Measurements from ENCODE around the gene PDCD11.

PDCD11 gene

DNA sequence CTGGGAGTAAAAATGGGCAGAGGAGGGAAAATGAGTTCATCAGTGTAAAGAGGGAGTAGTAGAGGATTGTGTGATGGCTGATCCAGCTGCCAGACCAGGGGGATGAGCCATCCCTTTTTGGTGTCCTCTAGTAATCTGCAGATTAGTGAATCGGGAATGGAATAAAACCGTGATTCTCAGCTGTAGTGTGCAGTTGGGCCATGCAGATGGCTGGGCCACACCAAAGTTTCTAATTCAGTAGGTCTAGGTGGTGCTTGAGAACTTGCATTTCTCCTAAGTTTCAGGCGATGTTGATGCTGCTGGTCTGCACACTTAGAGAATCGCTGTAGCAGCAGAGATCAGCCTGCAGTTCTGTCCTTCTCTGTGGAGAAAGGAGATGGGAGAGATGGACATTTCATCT is 22.7 kb downstream of the PDCD11 start:
- DNase-seq, result no peak

DNA sequence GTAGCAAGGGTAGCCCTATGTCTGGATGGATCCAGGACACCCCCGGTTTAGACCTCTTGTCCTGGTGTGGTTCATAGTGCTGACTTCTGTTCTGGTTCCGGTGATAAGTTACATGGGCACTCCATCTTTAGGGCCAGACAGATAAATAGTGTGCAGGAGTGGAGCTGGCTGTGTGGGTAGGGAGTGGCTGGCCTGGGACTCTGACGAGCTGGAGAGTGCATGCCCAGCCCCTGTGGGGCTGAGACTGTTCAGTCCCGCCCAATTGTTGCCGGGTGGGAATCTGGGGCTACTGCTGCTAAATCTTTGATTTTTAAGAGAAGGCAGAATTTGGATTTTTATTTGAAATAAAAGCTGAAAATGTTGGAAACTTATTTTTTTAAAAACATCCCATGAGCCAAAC is 27.3 kb downstream of the PDCD11 start:
- no peak for DNase-seq

GRCh38 chr10:103427866-103428265 is 31.4 kb downstream of the PDCD11 start:
- no peak for DNase-seq

DNA sequence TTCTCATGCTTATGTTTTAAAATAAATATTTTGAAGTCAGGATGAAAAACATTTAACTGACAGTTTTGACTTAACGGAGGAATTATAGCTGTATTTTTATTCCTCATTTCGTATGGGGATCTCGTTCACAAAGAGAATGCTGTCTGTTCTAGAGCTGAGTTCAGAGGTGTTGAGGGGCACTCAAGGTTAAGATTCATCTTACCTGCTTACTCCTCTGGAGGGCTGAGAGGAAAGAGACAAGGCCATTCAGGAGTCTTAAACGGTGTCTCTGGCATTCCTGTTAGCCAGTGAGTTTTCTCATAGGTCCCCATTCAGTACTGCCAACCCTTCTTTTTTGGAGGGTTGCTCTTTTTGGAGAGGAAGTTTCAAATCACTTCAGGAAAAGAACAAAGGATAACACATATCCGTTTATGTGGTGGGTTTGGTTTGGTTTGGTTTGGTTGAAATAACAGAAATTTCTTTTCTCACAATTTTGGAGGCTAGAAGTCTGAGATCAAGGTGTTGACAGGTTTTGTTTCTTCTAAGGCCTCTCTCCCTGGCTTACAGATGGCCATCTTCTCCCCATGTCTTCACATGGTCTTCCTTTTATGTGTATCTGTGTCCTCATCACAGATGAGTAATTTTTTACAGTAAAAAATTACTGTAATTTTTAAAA is 32.7 kb downstream of the PDCD11 start:
- DNase-seq, result no peak

GRCh38 chr10:103429647-103430046 is 33.2 kb downstream of the PDCD11 start:
- DNase-seq, result no peak

DNA sequence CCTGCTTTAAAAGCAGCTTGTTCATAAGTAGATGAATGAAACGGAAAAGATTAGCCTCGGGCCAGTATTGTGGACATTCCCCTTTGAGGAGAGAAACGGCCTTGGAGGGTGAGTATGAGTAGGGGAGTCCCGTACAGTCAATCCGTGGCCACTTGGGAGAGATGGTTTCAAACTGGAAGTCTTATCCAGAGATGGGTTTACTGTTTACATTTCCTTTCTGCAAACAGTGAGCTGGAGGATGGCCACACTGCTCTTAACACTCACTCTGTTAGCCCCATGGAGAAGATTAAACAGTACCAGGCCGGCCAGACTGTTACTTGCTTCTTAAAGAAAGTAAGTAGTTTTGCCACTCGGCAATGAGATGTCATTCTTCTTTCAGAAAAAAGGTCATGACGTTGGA is 35.5 kb downstream of the PDCD11 start:
- no peak for DNase-seq

- no peak for DNase-seq
Measured at GRCh38 chr10:103433858-103434257, 37.4 kb downstream of the PDCD11 start.

GRCh38 chr10:103439776-103440175 is 43.4 kb downstream of the PDCD11 start:
- no peak for DNase-seq

DNA sequence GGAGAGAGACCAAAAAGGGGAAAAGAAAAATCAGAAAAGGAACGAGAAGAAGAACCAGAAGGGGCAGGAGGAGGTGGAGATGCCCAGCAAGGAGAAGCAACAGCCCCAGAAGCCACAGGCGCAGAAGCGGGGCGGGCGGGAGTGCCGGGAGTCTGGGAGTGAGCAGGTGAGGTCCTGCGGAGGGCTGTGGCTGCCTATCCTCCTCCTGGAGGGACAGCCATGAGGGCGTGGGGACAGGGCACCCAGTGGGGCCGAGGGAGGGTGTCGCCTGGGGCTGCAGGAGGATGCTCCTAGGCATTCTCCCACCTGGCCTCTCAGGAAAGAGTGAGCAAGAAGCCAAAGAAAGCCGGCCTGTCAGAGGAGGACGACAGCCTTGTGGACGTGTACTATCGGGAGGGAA is 44.0 kb downstream of the PDCD11 start:
- DNase-seq, result no peak

GRCh38 chr10:103441206-103441605 is 44.8 kb downstream of the PDCD11 start:
- DNase-seq, result no peak

DNA sequence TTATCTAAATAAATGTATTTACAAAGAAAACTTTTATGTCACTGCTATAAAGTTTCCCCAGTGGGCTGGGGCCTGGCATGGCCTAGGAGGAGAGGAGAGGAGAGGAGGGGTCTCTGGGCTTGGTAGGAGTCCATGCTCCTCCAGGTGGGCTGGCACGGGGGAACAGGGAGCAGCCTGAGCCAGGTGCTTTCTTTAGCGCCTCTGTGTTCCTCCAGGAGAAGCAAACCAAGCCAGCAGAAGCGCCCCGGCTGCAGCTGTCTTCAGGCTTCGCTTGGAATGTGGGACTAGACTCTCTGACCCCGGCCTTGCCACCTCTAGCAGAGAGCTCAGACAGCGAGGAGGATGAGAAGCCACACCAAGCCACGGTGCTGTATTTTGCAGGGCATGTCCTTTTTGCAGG is 45.2 kb downstream of the PDCD11 start:
- DNase-seq, result no peak

DNA sequence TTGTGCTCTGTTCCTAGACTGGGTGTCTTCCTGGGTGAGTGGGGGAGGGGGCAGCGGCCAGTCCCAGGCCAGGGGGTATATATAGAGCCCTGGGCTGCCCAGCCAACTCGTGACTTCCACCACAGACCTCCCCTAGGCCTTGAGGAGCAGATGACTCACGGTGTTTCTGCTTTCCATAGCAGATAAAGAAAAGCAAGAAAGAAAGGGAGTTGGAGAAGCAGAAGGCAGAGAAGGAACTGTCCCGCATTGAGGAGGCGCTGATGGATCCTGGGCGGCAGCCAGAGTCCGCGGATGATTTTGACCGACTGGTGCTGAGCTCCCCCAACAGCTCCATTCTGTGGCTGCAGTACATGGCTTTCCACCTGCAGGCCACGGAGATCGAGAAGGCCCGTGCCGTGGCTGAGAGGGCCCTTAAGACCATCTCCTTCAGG is 45.6 kb downstream of the PDCD11 start:
- no peak for DNase-seq

DNA sequence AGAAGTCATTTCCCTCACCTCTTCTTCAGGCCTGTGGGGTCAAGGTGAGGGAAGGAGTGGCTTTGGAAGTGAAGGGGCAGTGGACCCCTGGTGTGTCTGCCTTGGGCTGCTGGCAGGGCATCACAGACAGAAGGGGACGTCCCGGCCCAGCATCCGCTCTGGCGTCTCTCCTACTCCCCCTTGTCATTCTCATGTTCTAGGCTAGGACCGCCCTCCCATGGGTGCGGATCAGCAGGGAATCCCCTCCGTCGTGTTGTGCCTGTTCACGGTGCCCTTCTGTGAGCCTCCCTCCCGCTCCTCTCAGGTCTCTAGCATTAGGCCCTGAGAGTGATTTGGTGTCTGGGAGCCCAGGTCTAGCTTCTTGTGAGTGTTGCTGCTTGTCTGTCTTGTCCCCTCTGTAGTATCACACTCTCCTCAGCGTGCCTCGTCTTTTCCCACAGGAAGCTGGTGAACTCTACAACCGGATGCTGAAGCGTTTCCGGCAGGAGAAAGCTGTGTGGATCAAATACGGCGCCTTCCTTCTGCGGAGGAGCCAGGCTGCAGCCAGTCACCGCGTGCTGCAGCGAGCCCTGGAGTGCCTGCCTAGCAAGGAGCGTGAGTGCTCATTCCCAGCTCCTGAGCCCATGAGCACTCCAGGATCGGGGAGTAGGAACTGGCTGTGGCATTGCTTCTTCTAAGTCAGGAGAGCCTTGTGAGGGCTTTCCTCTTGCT is 47.2 kb downstream of the PDCD11 start:
- no peak for DNase-seq

DNA sequence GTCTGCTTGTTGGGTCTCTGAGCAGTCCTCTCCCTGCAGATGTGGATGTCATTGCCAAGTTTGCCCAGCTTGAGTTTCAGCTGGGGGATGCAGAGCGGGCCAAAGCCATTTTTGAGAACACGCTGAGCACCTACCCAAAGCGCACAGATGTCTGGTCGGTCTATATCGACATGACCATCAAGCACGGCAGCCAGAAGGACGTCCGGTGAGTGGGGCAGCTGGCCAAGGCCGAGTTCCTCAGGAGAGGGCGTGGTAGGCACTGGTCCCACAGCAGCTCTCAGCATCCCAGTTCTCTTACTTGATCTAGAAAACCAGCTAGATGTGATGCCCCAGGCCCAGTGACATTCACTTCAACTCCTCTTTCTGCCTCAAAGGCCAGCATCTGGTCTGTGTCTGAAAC is 48.1 kb downstream of the PDCD11 start:
- DNase-seq, result no peak

GRCh38 chr10:103445366-103445765 is 48.9 kb downstream of the PDCD11 start:
- DNase-seq, result no peak

DNA sequence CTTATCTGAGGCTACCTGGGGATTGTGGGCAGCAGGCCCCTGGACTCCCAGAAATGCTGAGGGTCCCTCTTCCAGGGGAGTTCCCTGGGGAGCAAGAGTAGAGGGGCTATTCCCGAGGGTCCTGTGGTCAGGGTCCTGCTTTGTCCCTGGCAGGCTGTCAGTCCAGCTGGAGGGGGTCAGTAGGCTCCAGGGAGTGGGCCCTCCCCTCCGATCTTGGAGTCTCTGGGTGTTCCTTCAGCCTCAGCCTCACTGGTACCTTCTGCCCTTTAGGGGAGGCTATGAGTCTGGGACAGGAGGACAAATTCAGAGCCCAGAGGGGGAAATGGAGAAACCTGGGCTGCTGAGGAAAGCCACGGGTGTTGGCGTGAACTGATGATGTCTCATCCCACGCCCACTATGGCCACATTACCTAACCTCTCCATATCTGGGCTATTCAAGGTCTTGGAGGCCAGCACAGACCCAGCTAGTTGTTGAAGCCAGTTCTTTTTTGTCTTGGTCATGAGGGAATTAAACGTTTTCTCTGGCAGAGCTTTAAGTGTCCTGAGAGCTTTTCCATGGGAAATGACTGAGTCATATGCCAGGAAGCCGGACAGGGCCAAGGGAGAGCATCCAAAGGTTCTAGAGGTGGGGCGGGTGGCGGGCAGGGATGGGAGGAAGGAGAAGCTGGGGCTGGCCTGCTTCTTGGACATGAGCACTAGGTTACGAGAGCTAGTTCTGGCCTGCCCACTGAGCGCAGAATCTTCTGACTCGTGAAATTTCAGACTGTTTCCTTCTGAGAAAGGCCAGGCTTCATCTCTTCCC is 49.5 kb downstream of the PDCD11 start:
- no peak for DNase-seq

DNA sequence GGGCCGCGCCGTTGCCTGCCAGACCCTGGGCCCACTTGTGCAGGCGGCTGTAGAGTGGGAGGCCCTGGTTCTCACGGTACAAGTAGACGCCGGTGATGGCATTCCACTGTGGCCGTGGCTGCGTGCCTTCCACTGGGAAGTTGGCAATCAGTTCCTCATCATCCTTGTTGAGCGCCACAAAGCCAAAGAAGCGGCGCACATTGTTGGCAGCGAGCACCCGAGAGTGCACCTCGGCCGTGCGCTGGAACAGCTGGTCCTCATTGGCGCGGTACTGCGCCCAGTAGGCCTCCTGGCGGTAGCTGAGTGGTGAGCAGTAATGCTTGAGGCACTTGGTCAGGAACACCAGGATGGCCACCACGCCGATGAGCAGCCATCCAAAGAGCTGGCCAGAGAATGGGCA is 50.8 kb downstream of the PDCD11 start:
- DNase-seq, result no peak

- DNase-seq, result no peak
Measured at GRCh38 chr10:103448746-103449145, 52.3 kb downstream of the PDCD11 start.

GRCh38 chr10:103449208-103450144 is 53.0 kb downstream of the PDCD11 start:
- DNase-seq, result no peak

- no peak for DNase-seq
Measured at GRCh38 chr10:103450201-103450695, 53.8 kb downstream of the PDCD11 start.

DNA sequence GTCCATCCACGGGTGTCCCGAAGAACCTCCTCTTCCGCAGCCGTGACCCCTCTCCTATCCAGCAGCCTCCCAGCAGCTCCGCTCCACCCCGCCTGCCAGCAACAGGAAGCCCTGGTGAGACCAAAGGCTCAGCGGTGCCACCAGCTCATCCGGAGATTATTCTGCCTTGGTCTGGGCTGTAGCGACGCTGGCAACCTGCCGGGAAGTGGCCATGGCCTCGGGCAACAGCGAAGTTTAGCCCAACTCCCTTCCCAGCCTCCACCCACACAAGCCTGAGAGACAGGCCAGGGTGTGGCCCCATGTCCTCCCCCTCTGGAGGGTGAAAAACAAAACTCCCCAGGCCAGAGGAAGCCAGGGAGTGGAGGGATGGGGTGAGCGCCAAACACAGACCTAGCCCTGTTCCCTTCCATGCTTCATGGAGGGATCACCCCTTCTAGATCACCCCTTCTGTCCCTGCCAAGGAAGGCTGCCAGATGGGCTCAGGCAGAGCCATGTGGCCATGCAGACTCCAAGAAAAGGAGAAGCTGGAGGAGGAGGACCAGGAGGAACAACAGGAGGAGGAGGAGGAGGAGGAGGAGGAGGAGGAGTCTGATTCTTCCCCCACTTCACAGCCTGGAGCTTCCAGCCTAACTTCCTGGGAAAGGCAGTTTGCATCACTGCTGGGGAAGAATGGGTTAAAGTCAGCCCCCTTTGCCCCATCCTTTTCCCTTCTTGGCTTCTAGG is 54.8 kb downstream of the PDCD11 start:
- DNase-seq, result no peak
